Activated B cell treated with CpG ODN at 0.5 μM for 24 hours (primary cell): ENCODE results near the gene SAA4. TPM values are rescaled to one million over a fixed set of nuclear protein-coding genes. Genes with fewer than 3 reads are reported as not detected.

Experiments
- ATAC-seq: fragments of 200-7000 bp; cut with Tn5 transposase; one replicate; pipeline ENCODE4 v1.10.0; 2021; ENCODE audit warnings: low read depth, mild to moderate bottlenecking, moderate library complexity
- CTCF ChIA-PET: fragments of 350-600 bp; sonication (Branson Sonifier 250); formaldehyde crosslinking; loops from one replicate; lab custom pipeline; 2021; ENCODE audit warnings: antibody characterized with exemption; lab: Charles Lee
- POLR2A ChIA-PET: fragments of 350-600 bp; sonication (Branson Sonifier 250); formaldehyde crosslinking; loops from one replicate; lab custom pipeline; 2021; ENCODE audit warnings: antibody characterized with exemption; lab: Charles Lee
- DNase-seq: peaks from one replicate; pipeline ENCODE4 v3.0.0; 2022
- H3K27ac Mint-ChIP-seq: one replicate; pipeline ENCODE4 v1.8.0; 2020; ENCODE audit warnings: mixed read lengths
- H3K27me3 Mint-ChIP-seq: one replicate; pipeline ENCODE4 v1.8.0; 2021; ENCODE audit warnings: mixed read lengths
- H3K36me3 Mint-ChIP-seq: one replicate; pipeline ENCODE4 v1.8.0; 2021; ENCODE audit warnings: low read depth, mixed read lengths
- H3K4me1 Mint-ChIP-seq: one replicate; pipeline ENCODE4 v1.8.0; 2021; ENCODE audit warnings: mixed read lengths
- H3K4me3 Mint-ChIP-seq: one replicate; pipeline ENCODE4 v1.8.0; 2020; ENCODE audit warnings: mild to moderate bottlenecking, mixed read lengths
- H3K9me3 Mint-ChIP-seq: one replicate; pipeline ENCODE4 v1.8.0; 2020; ENCODE audit warnings: mixed read lengths
- CTCF ChIP-seq: fragments of 200-600 bp; IDR thresholded peaks from one replicate; pipeline ENCODE4 v1.8.0; 2022; ENCODE audit warnings: antibody characterized with exemption, mild to moderate bottlenecking
- intact Hi-C: fragments of 100-400 bp; cut with micrococcal nuclease; formaldehyde crosslinking; loops from one replicate; pipeline ENCODE4 v1.15.1; 2024
- total RNA-seq: library from RNA; stranded (reverse); gene quantifications from 2 replicates; pipeline ENCODE4 v1.2.3, GENCODE V29; 2022

Gene SAA4
- total RNA-seq, 1 donor from 2014 or later, result not detected

DNA sequence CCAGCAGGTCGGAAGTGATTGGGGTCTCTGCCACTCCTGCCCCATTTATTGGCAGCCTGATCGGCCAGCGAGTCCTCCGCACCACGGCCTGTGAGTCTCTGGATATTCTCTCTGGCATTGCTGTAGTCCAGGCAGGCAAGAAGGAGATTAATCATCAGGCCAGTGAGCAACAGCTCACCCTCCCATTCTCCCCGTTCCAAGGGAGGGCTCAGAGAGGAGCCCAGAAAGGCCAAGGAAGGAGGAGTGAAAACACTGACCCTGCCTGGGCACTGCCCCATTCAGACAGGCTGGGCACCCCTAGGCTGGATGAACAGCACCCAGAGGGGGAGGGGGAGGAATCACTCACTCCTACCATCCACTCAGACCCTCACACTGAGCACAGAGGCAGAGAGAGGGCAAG is 8.8 kb upstream of the SAA4 start:
- Mint-ChIP-seq H3K9me3 (peaks cover 3% of the 10 kb centered on the region), H3K27me3 (peaks cover 6% of the 10 kb centered on the region), H3K4me1 (peaks cover 15% of the 10 kb centered on the region), H3K4me3 (no peak overlapping the region), H3K27ac (no peak overlapping the region), H3K36me3 (no peaks in the 10 kb centered on the region)
- ATAC-seq, result no peak
- no peak for DNase-seq
- intact Hi-C loops, result loop anchor here (10.0 kb wide), 1 partner anchor 279 kb away; the partner anchor contains the start of gene TSG101
- CTCF ChIA-PET, result no interaction called here
- no peak for TF ChIP-seq CTCF
- POLR2A ChIA-PET, result interaction anchor here (2.1 kb wide), 1 partner anchor 281 kb away, joined by 10 read pairs; the partner anchor contains the start of gene TSG101

GRCh38 chr11:18243783-18244362 is 7.3 kb upstream of the SAA4 start:
- ChIA-PET CTCF (interaction anchor here (0.6 to 2.3 kb wide), 22 partner anchors 9 to 487 kb away, joined by 3 to 17 read pairs (median 3); partner anchors contain the start of genes GTF2H1, HPS5 and LDHA), POLR2A (interaction anchor here (1.0 to 2.1 kb wide), 3 partner anchors 79 to 283 kb away, joined by 3 to 10 read pairs (median 5); partner anchors contain the start of genes GTF2H1 and TSG101)
- Mint-ChIP-seq H3K27me3 (peaks cover 16% of the 10 kb centered on the region), H3K36me3 (no peaks in the 10 kb centered on the region), H3K4me1 (peaks cover 15% of the 10 kb centered on the region), H3K4me3 (no peak overlapping the region), H3K27ac (no peak overlapping the region), H3K9me3 (peaks cover 3% of the 10 kb centered on the region)
- DNase-seq (no peak), ATAC-seq (no peak)
- no peak for TF ChIP-seq CTCF
- intact Hi-C loops, result loop anchor here (1.0 to 10.0 kb wide), 7 partner anchors 36 to 520 kb away; partner anchors contain the start of genes GTF2H1, HPS5 and TSG101

DNA sequence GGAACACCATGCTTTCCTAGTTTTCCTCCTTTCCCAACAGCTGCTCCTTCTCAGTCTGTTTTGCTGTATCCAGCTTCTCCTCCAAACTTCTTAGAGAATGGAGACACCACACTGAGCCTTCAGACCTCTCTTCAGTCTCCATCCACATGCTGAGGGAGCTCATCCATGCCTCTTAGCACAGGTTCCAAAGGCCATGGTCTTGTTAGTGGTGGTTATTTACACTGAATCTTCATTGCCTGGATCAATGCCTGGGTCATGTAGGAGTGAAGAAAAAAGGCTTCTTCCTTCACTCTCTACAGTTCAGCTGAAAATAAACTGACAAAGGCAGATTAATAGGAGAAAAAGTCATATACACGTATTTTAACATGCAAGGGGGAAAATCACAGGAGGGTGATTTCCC is 3.1 kb upstream of the SAA4 start:
- POLR2A ChIA-PET, result no interaction called here
- Mint-ChIP-seq H3K27me3 (peaks cover 33% of the 10 kb centered on the region), H3K27ac (no peak overlapping the region), H3K36me3 (no peaks in the 10 kb centered on the region), H3K4me3 (no peak overlapping the region), H3K4me1 (peaks cover 3% of the 10 kb centered on the region), H3K9me3 (peaks cover 3% of the 10 kb centered on the region)
- DNase-seq, result no peak
- intact Hi-C loops, result loop anchor here (5.0 to 10.0 kb wide), 4 partner anchors 83 to 285 kb away; partner anchors contain the start of genes GTF2H1, HPS5, SERGEF and TSG101
- TF ChIP-seq CTCF, result no peak
- CTCF ChIA-PET, result no interaction called here
- no peak for ATAC-seq

DNA sequence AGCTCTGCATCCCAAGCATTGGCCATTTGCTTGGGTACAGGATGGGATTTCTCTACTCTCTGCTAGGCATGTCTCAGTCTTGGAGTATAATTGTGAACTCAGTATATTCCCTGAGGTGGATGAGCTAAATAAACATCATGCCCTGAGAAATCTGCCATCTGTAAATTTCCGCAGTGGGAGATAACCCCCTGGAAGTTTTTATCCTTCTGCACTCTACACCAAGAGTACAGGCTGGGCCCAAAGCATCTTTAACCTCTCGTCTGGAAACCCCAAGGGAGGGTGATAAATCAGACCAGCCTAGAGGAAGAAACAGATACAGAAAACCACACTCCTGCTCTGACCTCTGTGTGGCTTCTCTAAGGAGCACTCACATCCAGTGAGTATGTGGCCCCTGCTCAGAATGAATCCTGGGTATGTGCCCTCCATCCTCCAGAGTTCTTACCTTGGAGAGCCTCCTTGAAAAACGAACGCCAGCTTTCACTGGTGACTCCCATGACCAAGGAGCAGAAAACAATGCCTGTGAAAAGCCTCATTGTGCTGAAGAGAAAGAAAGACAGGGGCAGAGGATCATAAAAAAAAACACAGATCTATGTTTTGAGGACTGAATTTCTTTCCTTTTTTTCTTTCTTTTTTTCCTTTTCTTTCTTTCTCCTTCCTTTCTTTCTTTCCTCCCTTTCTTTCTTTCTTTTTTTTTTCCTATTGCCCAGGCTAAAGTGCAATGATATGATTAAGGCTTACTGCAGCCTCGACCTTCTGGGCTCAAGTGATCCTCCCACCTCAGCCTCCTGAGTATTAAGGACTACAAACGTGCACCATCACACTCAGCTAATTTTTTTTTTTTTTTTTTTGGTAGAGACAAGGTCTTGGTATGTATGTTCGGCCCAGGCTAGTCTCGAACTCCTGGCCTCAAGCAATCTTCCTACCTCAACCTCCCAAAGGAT is 938 bp downstream of the SAA4 start:
- ChIA-PET CTCF (no interaction called here), POLR2A (interaction anchor here (0.6 to 0.7 kb wide), 2 partner anchors 124 to 427 kb away, joined by 3 read pairs; no protein-coding TSS in a partner anchor)
- ATAC-seq (no peak), DNase-seq (no peak)
- Mint-ChIP-seq H3K4me1 (no peaks in the 10 kb centered on the region), H3K36me3 (no peaks in the 10 kb centered on the region), H3K4me3 (no peak overlapping the region), H3K27me3 (peaks cover 30% of the 10 kb centered on the region), H3K9me3 (peaks cover under 1% of the 10 kb centered on the region), H3K27ac (no peak overlapping the region)
- intact Hi-C loops, result loop anchor here (10.0 kb wide), 1 partner anchor 221 kb away; the partner anchor contains the start of gene SERGEF
- no peak for TF ChIP-seq CTCF
